IPS-NIHi11 (cell line): ENCODE measurements around the gene RNF167.
A peak's percentile ranks its signal among the peaks of the same experiment; 100 is the strongest.
"Not testable (repeated sequence)": the region's sequence is repeated elsewhere in the genome, so short reads cannot be mapped to it uniquely, and the experiment has no call there.

Source experiments
- DNase-seq: peaks from one replicate; pipeline ENCODE4 v3.0.0; 2012; ENCODE audit warnings: mixed read lengths, low spot score

The RNF167 gene

GRCh38 chr17:4902540-4902939 is 37.5 kb upstream of the RNF167 start:
- no peak for DNase-seq

GRCh38 chr17:4903051-4903818 is 36.8 kb upstream of the RNF167 start, which contains the start of gene CHRNE:
Gene CHRNE (minus strand): TSS chr17:4903098. CDS start chr17:4903063, 35 bp downstream.
- peak; percentile 68 for DNase-seq

GRCh38 chr17:4906642-4907041 is 33.4 kb upstream of the RNF167 start:
- not testable (repeated sequence) for DNase-seq

- no peak for DNase-seq
Measured at GRCh38 chr17:4908301-4908700, 31.8 kb upstream of the RNF167 start.

GRCh38 chr17:4908711-4909496 is 31.2 kb upstream of the RNF167 start:
- DNase-seq = peak; percentile 89

GRCh38 chr17:4913994-4914393 is 26.1 kb upstream of the RNF167 start:
- no peak for DNase-seq

- not testable (repeated sequence) for DNase-seq
Measured at GRCh38 chr17:4914551-4914950, 25.5 kb upstream of the RNF167 start.

- DNase-seq = no peak
Measured at GRCh38 chr17:4919511-4920047, 20.5 kb upstream of the RNF167 start.

- no peak for DNase-seq
Measured at GRCh38 chr17:4920351-4921048, 19.6 kb upstream of the RNF167 start.

- DNase-seq = no peak
Measured at GRCh38 chr17:4921320-4921719, 18.7 kb upstream of the RNF167 start.

- DNase-seq = not testable (repeated sequence)
Measured at GRCh38 chr17:4926577-4927335, 13.3 kb upstream of the RNF167 start.

- DNase-seq = no peak
Measured at GRCh38 chr17:4928881-4929280, 11.2 kb upstream of the RNF167 start.

- no peak for DNase-seq
Measured at GRCh38 chr17:4931963-4932362, 8.1 kb upstream of the RNF167 start, which contains the start of gene GP1BA. Gene GP1BA (plus strand): TSS chr17:4932277. CDS start chr17:4932605, 328 bp downstream.

- no peak for DNase-seq
Measured at GRCh38 chr17:4932756-4933155, 7.3 kb upstream of the RNF167 start.

- no peak for DNase-seq
Measured at GRCh38 chr17:4933646-4934045, 6.4 kb upstream of the RNF167 start.

- peak; percentile 70 for DNase-seq
Measured at GRCh38 chr17:4934173-4934979, 5.7 kb upstream of the RNF167 start.

- no peak for DNase-seq
Measured at GRCh38 chr17:4935650-4936049, 4.4 kb upstream of the RNF167 start.

GRCh38 chr17:4936436-4936835 is 3.6 kb upstream of the RNF167 start:
- DNase-seq = no peak

- no peak for DNase-seq
Measured at GRCh38 chr17:4937553-4937952, 2.5 kb upstream of the RNF167 start.

- DNase-seq = no peak
Measured at GRCh38 chr17:4938069-4938491, 2.0 kb upstream of the RNF167 start.
